SK-N-SH (cell line): ENCODE data around the gene RAB21.

Experiments
- SMC3 ChIP-seq: IDR thresholded peaks from 2 replicates; pipeline ENCODE4 v1.6.1; 2012; ENCODE audit warnings: low read depth, low read length, improper control_type of control experiment
- YY1 ChIP-seq: IDR thresholded peaks from 2 replicates; pipeline ENCODE4 v1.4.0; 2012; ENCODE audit warnings: low read depth, mild to moderate bottlenecking
- TF ChIP-seq, protein P1 (sequence below): fragments of 200-600 bp; sonication (generic); IDR thresholded peaks from 2 replicates; pipeline ENCODE4 v1.6.1; 2017; ENCODE audit warnings: antibody characterized with exemption, mild to moderate bottlenecking, moderate library complexity
- TF ChIP-seq, protein P2 (sequence below): IDR thresholded peaks from 2 replicates; pipeline ENCODE4 v1.6.1; 2012; ENCODE audit warnings: mild to moderate bottlenecking, low read depth, low read length, moderate library complexity
- TF ChIP-seq, protein P3 (sequence below): fragments of 150-350 bp; IDR thresholded peaks from 2 replicates; pipeline ENCODE4 v1.6.1; 2017; ENCODE audit warnings: antibody characterized with exemption, low read length, low read depth, borderline replicate concordance

DNA sequence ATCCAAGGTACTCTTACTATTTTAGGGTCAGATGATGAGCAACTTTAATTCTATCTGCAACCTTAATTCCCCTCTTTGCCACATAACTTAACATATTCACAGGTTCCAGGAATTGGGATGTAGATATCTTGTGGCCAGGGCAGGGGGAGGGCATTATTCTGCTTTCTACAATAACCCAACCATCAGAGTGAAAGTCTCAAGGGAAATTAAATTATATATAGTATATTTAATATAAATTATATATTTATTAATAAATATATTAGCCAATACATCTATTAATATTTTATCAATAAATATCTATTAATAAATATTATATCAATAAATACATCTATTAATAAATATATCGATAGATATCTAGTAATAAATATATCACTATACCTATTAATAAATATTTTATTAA lies 11.7 kb upstream of the RAB21 start:
- TF ChIP-seq, protein P1, sequence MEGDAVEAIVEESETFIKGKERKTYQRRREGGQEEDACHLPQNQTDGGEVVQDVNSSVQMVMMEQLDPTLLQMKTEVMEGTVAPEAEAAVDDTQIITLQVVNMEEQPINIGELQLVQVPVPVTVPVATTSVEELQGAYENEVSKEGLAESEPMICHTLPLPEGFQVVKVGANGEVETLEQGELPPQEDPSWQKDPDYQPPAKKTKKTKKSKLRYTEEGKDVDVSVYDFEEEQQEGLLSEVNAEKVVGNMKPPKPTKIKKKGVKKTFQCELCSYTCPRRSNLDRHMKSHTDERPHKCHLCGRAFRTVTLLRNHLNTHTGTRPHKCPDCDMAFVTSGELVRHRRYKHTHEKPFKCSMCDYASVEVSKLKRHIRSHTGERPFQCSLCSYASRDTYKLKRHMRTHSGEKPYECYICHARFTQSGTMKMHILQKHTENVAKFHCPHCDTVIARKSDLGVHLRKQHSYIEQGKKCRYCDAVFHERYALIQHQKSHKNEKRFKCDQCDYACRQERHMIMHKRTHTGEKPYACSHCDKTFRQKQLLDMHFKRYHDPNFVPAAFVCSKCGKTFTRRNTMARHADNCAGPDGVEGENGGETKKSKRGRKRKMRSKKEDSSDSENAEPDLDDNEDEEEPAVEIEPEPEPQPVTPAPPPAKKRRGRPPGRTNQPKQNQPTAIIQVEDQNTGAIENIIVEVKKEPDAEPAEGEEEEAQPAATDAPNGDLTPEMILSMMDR: no peak
- TF ChIP-seq, protein P2, sequence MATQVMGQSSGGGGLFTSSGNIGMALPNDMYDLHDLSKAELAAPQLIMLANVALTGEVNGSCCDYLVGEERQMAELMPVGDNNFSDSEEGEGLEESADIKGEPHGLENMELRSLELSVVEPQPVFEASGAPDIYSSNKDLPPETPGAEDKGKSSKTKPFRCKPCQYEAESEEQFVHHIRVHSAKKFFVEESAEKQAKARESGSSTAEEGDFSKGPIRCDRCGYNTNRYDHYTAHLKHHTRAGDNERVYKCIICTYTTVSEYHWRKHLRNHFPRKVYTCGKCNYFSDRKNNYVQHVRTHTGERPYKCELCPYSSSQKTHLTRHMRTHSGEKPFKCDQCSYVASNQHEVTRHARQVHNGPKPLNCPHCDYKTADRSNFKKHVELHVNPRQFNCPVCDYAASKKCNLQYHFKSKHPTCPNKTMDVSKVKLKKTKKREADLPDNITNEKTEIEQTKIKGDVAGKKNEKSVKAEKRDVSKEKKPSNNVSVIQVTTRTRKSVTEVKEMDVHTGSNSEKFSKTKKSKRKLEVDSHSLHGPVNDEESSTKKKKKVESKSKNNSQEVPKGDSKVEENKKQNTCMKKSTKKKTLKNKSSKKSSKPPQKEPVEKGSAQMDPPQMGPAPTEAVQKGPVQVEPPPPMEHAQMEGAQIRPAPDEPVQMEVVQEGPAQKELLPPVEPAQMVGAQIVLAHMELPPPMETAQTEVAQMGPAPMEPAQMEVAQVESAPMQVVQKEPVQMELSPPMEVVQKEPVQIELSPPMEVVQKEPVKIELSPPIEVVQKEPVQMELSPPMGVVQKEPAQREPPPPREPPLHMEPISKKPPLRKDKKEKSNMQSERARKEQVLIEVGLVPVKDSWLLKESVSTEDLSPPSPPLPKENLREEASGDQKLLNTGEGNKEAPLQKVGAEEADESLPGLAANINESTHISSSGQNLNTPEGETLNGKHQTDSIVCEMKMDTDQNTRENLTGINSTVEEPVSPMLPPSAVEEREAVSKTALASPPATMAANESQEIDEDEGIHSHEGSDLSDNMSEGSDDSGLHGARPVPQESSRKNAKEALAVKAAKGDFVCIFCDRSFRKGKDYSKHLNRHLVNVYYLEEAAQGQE: no peak
- TF ChIP-seq SMC3: no peak
- TF ChIP-seq, protein P3, sequence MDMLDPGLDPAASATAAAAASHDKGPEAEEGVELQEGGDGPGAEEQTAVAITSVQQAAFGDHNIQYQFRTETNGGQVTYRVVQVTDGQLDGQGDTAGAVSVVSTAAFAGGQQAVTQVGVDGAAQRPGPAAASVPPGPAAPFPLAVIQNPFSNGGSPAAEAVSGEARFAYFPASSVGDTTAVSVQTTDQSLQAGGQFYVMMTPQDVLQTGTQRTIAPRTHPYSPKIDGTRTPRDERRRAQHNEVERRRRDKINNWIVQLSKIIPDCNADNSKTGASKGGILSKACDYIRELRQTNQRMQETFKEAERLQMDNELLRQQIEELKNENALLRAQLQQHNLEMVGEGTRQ: no peak
- no peak for TF ChIP-seq YY1
